ENCODE data around the gene ATP2B1.
"Not testable (repeated sequence)": the region's sequence is repeated elsewhere in the genome, so short reads cannot be mapped to it uniquely, and the experiment has no call there.

Gene ATP2B1

GRCh38 chr12:89702503-89702902 is 6.1 kb downstream of the ATP2B1 start:
- WGBS (ENCODE audit: insufficient coverage, insufficient read length): no CpG with 5 or more reads among the region's 1 CpG
- no peak overlapping the region for H3K27ac ChIP-seq (ENCODE audit: low read length)

GRCh38 chr12:89701606-89702206 is 6.9 kb downstream of the ATP2B1 start:
- no peak for DNase-seq (ENCODE audit: low read depth, low spot score)
- Histone ChIP-seq H3K4me3 (ENCODE audit: low read length) (no peak overlapping the region), H3K4me1 (ENCODE audit: control insufficient read depth, insufficient read depth, low read length) (no peaks in the 10 kb centered on the region), H3K9me3 (ENCODE audit: control insufficient read depth, insufficient read depth, low read length) (no peaks in the 10 kb centered on the region), H3K36me3 (ENCODE audit: control insufficient read depth, insufficient read depth, low read length) (no peaks in the 10 kb centered on the region), H3K27me3 (ENCODE audit: control insufficient read depth, insufficient read depth, low read length) (peaks cover 1% of the 10 kb centered on the region; the same call in 1 of the 2 replicates), H3K27ac (ENCODE audit: low read length) (no peak overlapping the region)
- WGBS (ENCODE audit: insufficient coverage, insufficient read length): no CpG with 5 or more reads among the region's 3 CpGs

More at GRCh38 chr12:89702503-89702902, 6.1 kb downstream of the ATP2B1 start:
- no peaks in the 10 kb centered on the region for H3K9me3 ChIP-seq (ENCODE audit: control insufficient read depth, insufficient read depth, low read length)
- no peak for DNase-seq (ENCODE audit: low read depth, low spot score)
- H3K36me3 ChIP-seq (ENCODE audit: control insufficient read depth, insufficient read depth, low read length): no peaks in the 10 kb centered on the region
- H3K4me1 ChIP-seq (ENCODE audit: control insufficient read depth, insufficient read depth, low read length): no peaks in the 10 kb centered on the region
- H3K27me3 ChIP-seq (ENCODE audit: control insufficient read depth, insufficient read depth, low read length): peaks cover 4% of the 10 kb centered on the region; the same call in 1 of the 2 replicates
- no peak overlapping the region for H3K4me3 ChIP-seq (ENCODE audit: low read length)

DNA sequence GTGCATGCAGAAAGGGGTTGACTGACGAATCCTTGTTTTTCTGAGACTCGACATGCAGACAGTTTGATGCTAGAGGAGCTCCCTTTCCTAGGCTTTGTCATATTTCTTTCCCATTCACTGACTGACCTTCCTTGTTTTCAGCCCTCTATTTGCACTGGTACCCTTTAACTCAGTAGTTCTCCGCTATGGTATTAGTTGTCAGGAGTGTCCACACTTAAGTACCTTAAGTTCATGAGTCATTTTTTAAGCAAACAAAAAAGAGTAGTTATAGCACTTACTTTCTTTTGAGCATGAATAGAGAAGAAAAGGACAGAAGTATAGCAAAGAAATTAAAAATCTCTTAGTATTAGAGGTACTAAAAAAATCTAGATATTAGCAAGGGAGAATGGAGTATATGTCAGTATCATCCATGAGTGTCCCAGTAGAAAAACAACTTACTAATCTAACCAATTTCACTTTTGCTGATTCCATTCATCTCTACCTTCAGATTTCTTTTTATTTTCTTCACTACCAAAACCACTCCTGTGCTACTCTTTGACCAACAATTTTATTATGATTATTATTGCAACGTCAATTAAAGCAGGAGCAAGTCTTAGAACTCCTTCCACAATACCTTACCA is 8.3 kb downstream of the ATP2B1 start:
- DNase-seq (ENCODE audit: low read depth, low spot score): no peak
- no CpG with 5 or more reads among the region's 4 CpGs for WGBS (ENCODE audit: insufficient coverage, insufficient read length)
- Histone ChIP-seq H3K4me1 (ENCODE audit: control insufficient read depth, insufficient read depth, low read length) (no peaks in the 10 kb centered on the region), H3K27me3 (ENCODE audit: control insufficient read depth, insufficient read depth, low read length) (no peaks in the 10 kb centered on the region), H3K4me3 (ENCODE audit: low read length) (no peak overlapping the region), H3K9me3 (ENCODE audit: control insufficient read depth, insufficient read depth, low read length) (no peaks in the 10 kb centered on the region), H3K27ac (ENCODE audit: low read length) (no peak overlapping the region), H3K36me3 (ENCODE audit: control insufficient read depth, insufficient read depth, low read length) (no peaks in the 10 kb centered on the region)

GRCh38 chr12:89698607-89699006 is 10.0 kb downstream of the ATP2B1 start:
- Histone ChIP-seq H3K36me3 (ENCODE audit: control insufficient read depth, insufficient read depth, low read length) (no peaks in the 10 kb centered on the region), H3K4me3 (ENCODE audit: low read length) (no peak overlapping the region), H3K9me3 (ENCODE audit: control insufficient read depth, insufficient read depth, low read length) (no peaks in the 10 kb centered on the region), H3K27ac (ENCODE audit: low read length) (no peak overlapping the region), H3K27me3 (ENCODE audit: control insufficient read depth, insufficient read depth, low read length) (no peaks in the 10 kb centered on the region), H3K4me1 (ENCODE audit: control insufficient read depth, insufficient read depth, low read length) (no peaks in the 10 kb centered on the region)
- no CpG with 5 or more reads among the region's 2 CpGs for WGBS (ENCODE audit: insufficient coverage, insufficient read length)
- no peak for DNase-seq (ENCODE audit: low read depth, low spot score)

- no CpG with 5 or more reads among the region's 10 CpGs for WGBS (ENCODE audit: insufficient coverage, insufficient read length)
- H3K4me1 ChIP-seq (ENCODE audit: control insufficient read depth, insufficient read depth, low read length); H3K27ac ChIP-seq (ENCODE audit: low read length); H3K9me3 ChIP-seq (ENCODE audit: control insufficient read depth, insufficient read depth, low read length); DNase-seq (ENCODE audit: low read depth, low spot score); H3K27me3 ChIP-seq (ENCODE audit: control insufficient read depth, insufficient read depth, low read length); H3K4me3 ChIP-seq (ENCODE audit: low read length); H3K36me3 ChIP-seq (ENCODE audit: control insufficient read depth, insufficient read depth, low read length): not testable (repeated sequence)
Measured at GRCh38 chr12:89697728-89698127, 10.9 kb downstream of the ATP2B1 start.

DNA sequence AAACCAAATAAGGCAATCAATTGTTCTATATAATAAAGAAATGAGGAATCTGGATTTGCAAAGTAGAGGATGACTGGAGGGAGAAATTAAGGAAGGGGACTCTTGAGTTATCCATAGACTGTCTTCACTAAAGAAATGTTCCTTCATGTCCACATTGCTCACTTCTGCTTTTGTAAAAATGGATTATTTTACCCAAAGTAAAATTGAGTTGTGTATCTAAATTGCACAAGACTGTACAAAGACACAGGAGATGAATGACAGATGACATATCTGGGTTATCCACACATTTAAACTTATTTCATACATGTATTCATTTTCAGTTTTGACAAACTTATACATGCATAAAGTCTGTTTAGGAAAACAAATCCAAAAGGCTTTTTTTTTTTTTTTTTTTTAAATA is 11.3 kb downstream of the ATP2B1 start:
- Histone ChIP-seq H3K27ac (ENCODE audit: low read length) (no peak overlapping the region), H3K9me3 (ENCODE audit: control insufficient read depth, insufficient read depth, low read length) (no peaks in the 10 kb centered on the region), H3K27me3 (ENCODE audit: control insufficient read depth, insufficient read depth, low read length) (no peaks in the 10 kb centered on the region), H3K4me1 (ENCODE audit: control insufficient read depth, insufficient read depth, low read length) (no peaks in the 10 kb centered on the region), H3K4me3 (ENCODE audit: low read length) (no peak overlapping the region), H3K36me3 (ENCODE audit: control insufficient read depth, insufficient read depth, low read length) (no peaks in the 10 kb centered on the region)
- DNase-seq (ENCODE audit: low read depth, low spot score): no peak

DNA sequence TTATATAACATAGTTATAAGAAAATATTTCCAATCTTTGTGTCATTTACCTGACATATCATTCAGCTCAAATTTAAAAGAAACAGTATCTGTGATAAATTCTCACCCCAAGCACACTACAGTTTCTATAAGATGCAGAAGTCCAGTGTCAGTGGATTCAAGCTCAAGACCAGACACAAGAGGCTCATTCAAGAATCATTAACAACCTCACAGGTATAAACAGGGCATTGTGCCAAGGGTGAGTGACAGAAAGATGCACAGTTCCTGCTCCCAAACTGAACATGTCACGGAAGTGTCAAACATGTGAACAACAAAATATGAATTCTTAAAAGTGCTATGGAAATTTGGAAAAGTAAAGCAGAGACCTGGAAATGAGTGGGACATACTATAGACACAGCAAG is 12.8 kb downstream of the ATP2B1 start:
- Histone ChIP-seq H3K4me1 (ENCODE audit: control insufficient read depth, insufficient read depth, low read length) (no peaks in the 10 kb centered on the region), H3K4me3 (ENCODE audit: low read length) (no peak overlapping the region), H3K27me3 (ENCODE audit: control insufficient read depth, insufficient read depth, low read length) (no peaks in the 10 kb centered on the region), H3K9me3 (ENCODE audit: control insufficient read depth, insufficient read depth, low read length) (no peaks in the 10 kb centered on the region), H3K36me3 (ENCODE audit: control insufficient read depth, insufficient read depth, low read length) (no peaks in the 10 kb centered on the region), H3K27ac (ENCODE audit: low read length) (no peak overlapping the region)
- WGBS (ENCODE audit: insufficient coverage, insufficient read length): no CpG with 5 or more reads among the region's 1 CpG
- no peak for DNase-seq (ENCODE audit: low read depth, low spot score)

- Histone ChIP-seq H3K27ac (ENCODE audit: low read length) (no peak overlapping the region), H3K4me3 (ENCODE audit: low read length) (no peak overlapping the region), H3K9me3 (ENCODE audit: control insufficient read depth, insufficient read depth, low read length) (no peaks in the 10 kb centered on the region), H3K27me3 (ENCODE audit: control insufficient read depth, insufficient read depth, low read length) (no peaks in the 10 kb centered on the region), H3K36me3 (ENCODE audit: control insufficient read depth, insufficient read depth, low read length) (no peaks in the 10 kb centered on the region), H3K4me1 (ENCODE audit: control insufficient read depth, insufficient read depth, low read length) (no peaks in the 10 kb centered on the region)
- no peak for DNase-seq (ENCODE audit: low read depth, low spot score)
- WGBS (ENCODE audit: insufficient coverage, insufficient read length): no CpG with 5 or more reads among the region's 2 CpGs
Measured at GRCh38 chr12:89695100-89695499, 13.5 kb downstream of the ATP2B1 start.

DNA sequence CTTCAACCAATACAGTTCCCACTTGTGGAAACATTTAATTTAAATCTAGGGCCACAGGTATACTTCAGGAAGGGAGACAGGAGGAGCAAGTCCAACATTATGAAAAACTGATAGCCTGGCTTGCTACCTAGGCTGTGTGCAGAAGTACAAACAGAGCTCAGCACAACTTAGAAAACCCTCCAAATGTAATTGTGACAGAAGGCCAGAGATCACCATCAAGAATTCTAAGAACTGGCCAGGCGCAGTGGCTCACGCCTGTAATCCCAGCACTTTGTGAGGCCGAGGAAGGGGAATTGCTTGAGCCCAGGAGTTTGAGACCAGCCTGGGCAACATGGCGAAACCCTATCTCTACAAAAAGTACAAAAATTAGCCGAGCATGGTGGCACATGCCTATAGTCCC is 14.1 kb downstream of the ATP2B1 start:
- Histone ChIP-seq H3K36me3 (ENCODE audit: control insufficient read depth, insufficient read depth, low read length) (no peaks in the 10 kb centered on the region), H3K9me3 (ENCODE audit: control insufficient read depth, insufficient read depth, low read length) (no peaks in the 10 kb centered on the region), H3K4me3 (ENCODE audit: low read length) (no peak overlapping the region), H3K27ac (ENCODE audit: low read length) (no peak overlapping the region), H3K27me3 (ENCODE audit: control insufficient read depth, insufficient read depth, low read length) (no peaks in the 10 kb centered on the region), H3K4me1 (ENCODE audit: control insufficient read depth, insufficient read depth, low read length) (no peaks in the 10 kb centered on the region)
- no peak for DNase-seq (ENCODE audit: low read depth, low spot score)
- no CpG with 5 or more reads among the region's 5 CpGs for WGBS (ENCODE audit: insufficient coverage, insufficient read length)

GRCh38 chr12:89693639-89694202 is 14.9 kb downstream of the ATP2B1 start:
- no CpG with 5 or more reads among the region's 3 CpGs for WGBS (ENCODE audit: insufficient coverage, insufficient read length)
- Histone ChIP-seq H3K27ac (ENCODE audit: low read length) (no peak overlapping the region), H3K4me1 (ENCODE audit: control insufficient read depth, insufficient read depth, low read length) (no peaks in the 10 kb centered on the region), H3K27me3 (ENCODE audit: control insufficient read depth, insufficient read depth, low read length) (no peaks in the 10 kb centered on the region), H3K4me3 (ENCODE audit: low read length) (no peak overlapping the region), H3K9me3 (ENCODE audit: control insufficient read depth, insufficient read depth, low read length) (no peaks in the 10 kb centered on the region), H3K36me3 (ENCODE audit: control insufficient read depth, insufficient read depth, low read length) (no peaks in the 10 kb centered on the region)
- DNase-seq (ENCODE audit: low read depth, low spot score): no peak

DNA sequence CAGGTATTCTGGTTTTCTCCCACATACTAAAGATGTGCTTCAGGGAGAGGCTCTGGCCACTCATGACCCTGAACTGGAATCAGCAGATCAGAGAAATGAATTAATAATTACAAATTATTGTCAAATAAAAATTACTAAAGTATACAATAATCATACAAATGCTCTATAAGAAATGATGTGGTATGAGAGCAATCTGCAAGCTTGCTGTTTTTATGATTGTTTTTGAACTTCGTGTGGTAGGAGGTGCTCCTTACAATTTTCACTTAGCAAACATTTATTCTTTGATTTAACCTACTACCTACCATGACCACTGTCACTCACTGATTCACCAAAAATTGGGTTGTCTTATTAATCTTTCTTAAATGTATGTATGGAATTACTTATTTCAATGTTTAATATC is 16.2 kb downstream of the ATP2B1 start:
- Histone ChIP-seq H3K36me3 (ENCODE audit: control insufficient read depth, insufficient read depth, low read length) (no peaks in the 10 kb centered on the region), H3K4me3 (ENCODE audit: low read length) (no peak overlapping the region), H3K9me3 (ENCODE audit: control insufficient read depth, insufficient read depth, low read length) (no peaks in the 10 kb centered on the region), H3K27me3 (ENCODE audit: control insufficient read depth, insufficient read depth, low read length) (no peaks in the 10 kb centered on the region), H3K4me1 (ENCODE audit: control insufficient read depth, insufficient read depth, low read length) (no peaks in the 10 kb centered on the region), H3K27ac (ENCODE audit: low read length) (no peak overlapping the region)
- DNase-seq (ENCODE audit: low read depth, low spot score): no peak
- WGBS (ENCODE audit: insufficient coverage, insufficient read length): no CpG with 5 or more reads among the region's 1 CpG

All from iPS DF 6.9 (cell line).